Prostate gland (tissue), 2 donors: ENCODE measurements around the gene CSAD.

Source experiments
- CTCF ChIP-seq, 4 experiments: fragments of 200-600 bp in 2 of 4; fragments of 450-650 bp in 2 of 4; sonication (generic) in 2 of 4; IDR thresholded peaks; 1 replicate in 3 of 4; 2 replicates in 1 of 4; pipeline ENCODE4 v1.5.1; 2016 to 2019; ENCODE audit warnings: antibody characterized with exemption in 4 of 4, mild to moderate bottlenecking in 2 of 4, moderate library complexity in 2 of 4
- POLR2AphosphoS5 ChIP-seq: sonication (generic); formaldehyde crosslinking; IDR thresholded peaks from one replicate; pipeline ENCODE4 v1.6.1; 2017; ENCODE audit warnings: antibody characterized with exemption

DNA sequence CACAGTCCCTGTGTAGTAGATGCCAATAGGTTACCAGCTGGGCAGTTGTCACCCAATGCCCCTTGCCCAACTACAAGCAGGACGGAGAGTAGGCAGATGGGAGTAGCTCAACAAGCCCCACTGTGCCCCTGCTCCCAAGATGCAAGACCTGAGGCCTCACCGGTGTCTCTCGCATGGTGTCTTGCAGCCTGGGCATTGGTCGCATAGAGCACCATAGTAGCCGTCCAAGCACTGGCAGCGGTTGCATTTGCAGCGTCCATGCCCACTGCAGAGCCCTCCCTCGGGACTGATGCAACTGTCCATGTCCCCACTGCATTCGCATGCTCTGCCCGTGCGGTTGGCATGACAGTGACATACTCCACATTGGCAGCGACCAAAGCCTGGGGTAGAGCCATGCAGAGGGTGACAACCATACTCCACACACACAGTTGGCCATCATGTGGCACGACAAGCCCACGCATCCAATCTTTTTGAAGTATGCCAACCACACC lies 11.9 kb upstream of the CSAD start:
- no peak for TF ChIP-seq CTCF (IDR thresholded peaks at IDR 0.05)
- TF ChIP-seq POLR2AphosphoS5 = no peak
